ENCODE results near the gene UCP2. TPM values are rescaled to one million over a fixed set of nuclear protein-coding genes. Genes with fewer than 3 reads are reported as not detected.
"Not testable (repeated sequence)": the region's sequence is repeated elsewhere in the genome, so short reads cannot be mapped to it uniquely, and the experiment has no call there.

UCP2 gene
- polyA plus RNA-seq, 10 donors, result 117 to 201 (median 142) TPM

DNA sequence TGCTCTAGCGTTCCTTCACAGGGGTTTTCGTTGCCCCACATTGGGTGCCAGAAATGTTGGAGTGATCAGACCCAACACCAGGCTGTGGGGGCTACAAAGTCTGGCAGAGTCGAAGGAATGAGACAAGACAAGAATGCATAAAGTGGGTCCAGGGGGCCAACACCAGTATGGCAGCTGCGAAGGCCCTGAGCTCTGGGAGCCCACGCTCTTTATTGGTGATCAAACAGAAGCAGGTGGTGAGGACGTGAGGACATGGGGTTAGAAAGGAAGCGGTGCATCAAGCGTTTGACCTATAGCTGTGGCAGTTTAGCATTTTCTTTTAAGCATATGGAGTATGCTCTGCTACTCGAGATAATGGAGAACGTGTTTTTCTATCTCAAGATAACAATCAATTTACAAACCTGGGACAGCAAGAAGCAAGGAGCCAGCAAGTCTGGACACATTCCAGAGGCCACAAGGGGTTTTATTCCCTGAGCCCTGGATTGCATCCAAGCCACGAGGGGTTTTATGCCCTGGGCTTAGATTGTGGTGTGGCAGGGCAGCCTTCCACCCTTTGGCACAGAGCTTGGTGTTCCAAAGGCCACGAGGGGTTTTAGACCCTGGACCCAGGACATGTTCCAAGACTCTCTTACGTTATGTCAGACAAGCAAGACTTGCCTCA lies 35.7 kb downstream of the UCP2 start:
- DNase-seq, result no peak

GRCh38 chr11:73945396-73945795 lies 37.2 kb downstream of the UCP2 start:
- DNase-seq, result no peak

GRCh38 chr11:73944901-73945300 lies 37.7 kb downstream of the UCP2 start:
- no peak for DNase-seq

DNA sequence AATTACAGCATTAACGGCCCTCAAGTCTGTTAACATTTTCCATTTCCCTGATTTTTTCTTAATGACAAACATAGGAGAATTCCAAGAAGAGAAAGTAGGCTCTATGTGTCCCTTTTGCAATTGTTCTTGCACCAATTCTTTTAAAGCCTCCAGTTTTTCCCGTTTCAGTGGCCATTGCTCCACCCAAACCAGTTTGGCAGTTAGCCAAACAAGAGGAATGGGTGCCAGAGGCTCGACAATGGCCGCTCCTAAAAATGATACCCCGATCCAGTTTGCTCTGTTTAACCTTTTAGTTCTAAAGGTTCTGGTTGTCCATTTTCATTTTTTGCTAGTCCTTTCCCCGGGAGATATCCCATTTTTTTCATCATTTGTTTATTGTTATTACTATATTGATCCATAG lies 38.6 kb downstream of the UCP2 start:
- no peak for DNase-seq

GRCh38 chr11:73942010-73942409 lies 40.6 kb downstream of the UCP2 start:
- no peak for DNase-seq

DNA sequence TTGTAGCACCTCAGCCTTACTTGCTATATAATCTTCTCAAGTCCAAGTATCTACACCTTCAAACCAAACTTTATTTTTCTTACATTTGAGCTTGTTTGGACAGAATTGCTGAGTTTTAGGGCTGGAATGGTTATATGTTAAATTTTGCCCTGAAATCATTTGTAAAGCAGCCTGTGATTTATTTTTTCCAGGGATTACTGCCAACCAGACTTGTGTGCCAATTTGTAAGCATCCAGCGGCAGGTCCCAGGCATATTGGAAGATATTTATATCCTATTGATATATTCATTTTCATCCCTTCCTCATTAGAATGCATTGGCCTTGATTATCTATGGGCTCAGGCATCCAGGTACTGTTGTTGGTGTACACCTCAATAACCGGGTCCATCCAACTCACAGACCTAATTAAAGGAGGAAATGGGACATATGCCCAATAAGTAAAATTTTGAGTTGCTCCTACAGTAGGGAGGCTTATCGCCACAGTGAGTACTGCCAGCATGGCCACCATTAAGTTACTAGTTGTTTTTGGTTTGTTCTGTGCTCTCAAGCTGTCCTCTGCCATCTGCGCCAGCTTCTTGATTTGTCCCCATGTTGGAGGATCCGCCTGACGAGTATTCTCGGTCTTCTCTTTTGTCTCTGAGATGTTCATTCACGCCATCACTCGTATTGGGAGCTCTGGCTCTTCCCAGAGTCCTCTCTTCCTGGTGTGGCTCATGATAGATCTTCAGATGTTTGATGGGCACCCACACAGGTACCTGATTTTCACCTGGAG lies 41.7 kb downstream of the UCP2 start:
- DNase-seq, result no peak

DNA sequence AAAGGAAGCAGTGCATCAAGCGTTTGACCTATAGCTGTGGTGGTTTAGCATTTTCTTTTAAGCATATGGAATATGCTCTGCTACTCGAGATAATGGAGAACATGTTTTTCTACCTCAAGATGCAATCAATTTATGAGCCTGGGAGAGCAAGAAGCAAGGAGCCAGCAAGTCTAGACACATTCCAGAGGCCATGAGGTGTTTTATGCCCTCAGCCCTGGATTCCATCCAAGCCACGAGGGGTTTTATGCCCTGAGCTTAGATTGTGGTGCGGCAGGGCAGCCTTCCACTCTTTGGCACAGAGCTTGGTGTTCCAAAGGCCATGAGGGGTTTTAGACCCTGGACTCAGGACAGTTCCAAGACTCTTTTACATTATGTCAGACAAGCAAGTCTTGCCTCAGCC lies 43.5 kb downstream of the UCP2 start:
- no peak for DNase-seq

- not testable (repeated sequence) for DNase-seq
Measured at GRCh38 chr11:73936047-73936446, 46.6 kb downstream of the UCP2 start.

- DNase-seq, result no peak
Measured at GRCh38 chr11:73932781-73933180, 49.9 kb downstream of the UCP2 start.

DNA sequence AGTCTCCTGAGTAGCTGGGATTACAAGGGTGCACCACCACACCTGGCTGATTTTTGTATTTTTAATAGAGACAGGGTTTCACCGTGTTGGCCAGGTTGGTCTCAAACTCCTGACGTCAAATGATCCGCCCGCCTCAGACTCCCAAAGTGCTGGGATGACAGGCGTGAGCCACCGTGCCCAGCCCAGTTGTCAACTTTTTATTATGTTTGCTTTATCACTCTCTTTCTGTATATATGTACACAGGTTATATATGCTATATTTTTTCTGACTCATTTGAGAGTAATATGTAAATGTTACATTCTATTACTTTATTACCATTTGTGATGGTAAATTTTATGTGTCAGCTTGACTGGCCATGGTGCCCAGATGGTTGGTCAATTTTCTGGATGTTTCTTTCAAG lies 50.7 kb downstream of the UCP2 start:
- no peak for DNase-seq

DNA sequence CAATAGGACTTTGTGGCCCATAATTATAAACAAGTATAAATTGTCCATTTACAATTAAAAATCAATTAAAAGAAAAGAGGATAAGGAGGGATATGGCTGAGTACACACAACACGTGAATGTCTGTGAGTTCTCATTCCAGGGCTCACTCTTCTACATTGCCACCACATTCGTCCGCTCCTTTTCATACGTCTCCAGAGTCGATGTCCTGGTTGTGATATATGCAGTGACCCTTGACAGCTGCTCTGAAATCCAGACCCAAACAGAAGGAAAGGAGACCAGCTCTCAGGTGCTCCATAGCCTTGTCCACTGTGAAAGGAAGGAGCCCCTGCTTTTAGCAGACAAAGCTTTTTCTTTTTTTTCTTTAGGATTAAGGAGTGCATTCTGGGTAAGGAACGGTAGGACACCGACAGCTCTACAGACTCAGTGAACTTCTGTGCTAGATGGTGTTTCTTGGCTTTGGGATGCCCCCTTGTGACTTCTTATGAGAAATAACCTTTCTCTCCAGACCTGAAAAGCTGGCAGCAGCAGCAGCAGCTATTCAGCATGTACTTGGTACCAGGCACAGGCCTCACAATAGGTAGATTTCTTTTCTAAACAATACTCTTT lies 51.5 kb downstream of the UCP2 start:
- peak; percentile 14 to 39 (median 25) for DNase-seq

DNA sequence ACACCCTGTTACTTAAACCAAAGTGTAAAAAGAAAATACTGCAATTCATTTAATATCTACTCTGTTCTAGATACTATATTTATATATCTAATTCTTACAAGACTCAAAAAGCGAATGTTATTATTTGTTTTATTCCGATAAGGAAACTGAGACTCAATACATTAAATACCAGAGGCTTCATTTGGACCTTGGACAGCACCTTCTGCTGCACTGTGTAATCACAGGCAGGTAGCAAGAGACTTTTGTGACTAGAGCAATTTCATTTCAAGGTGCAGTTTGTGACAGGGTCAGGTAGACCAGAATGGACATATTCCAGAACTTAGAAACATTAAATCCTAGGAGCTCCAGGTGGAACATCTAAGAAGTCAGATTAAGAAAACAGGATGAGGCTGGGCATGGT lies 53.3 kb downstream of the UCP2 start:
- no peak for DNase-seq

Other genes with a start within 250 kb of the UCP2 start
- 100 to 1,000 TPM in 4 of 10 donors, 10 to 100 TPM in 6; 90.4 to 120 (median 96.9) TPM for gene RAB6A, start 221.8 kb downstream of the UCP2 start, polyA plus RNA-seq (ENCODE audit: insufficient read length in 10 of 10)
- 10 to 100 TPM; 31.1 to 46.1 (median 41.4) TPM for gene MRPL48, start 195.0 kb downstream of the UCP2 start, polyA plus RNA-seq (ENCODE audit: insufficient read length in 10 of 10)
- gene COA4, start 106.0 kb downstream of the UCP2 start, polyA plus RNA-seq (ENCODE audit: insufficient read length in 10 of 10), result 10 to 100 TPM; 66.5 to 79.2 (median 71.1) TPM
- 10 to 100 TPM; 20.8 to 51.7 (median 35.4) TPM for gene PAAF1, start 105.8 kb downstream of the UCP2 start, polyA plus RNA-seq (ENCODE audit: insufficient read length in 10 of 10)
- under 1 TPM in 9 of 10 donors, not detected in 1; 0.15 to 0.95 (median 0.29) TPM for gene DNAJB13, start 31.8 kb downstream of the UCP2 start, polyA plus RNA-seq (ENCODE audit: insufficient read length in 10 of 10)
- gene UCP3, start 26.2 kb upstream of the UCP2 start, polyA plus RNA-seq (ENCODE audit: insufficient read length in 10 of 10), result 1 to 10 TPM; 1.5 to 6.8 (median 2.6) TPM
- 10 to 100 TPM; 14.7 to 25.4 (median 19.3) TPM for gene C2CD3, start 188.2 kb upstream of the UCP2 start, polyA plus RNA-seq (ENCODE audit: insufficient read length in 10 of 10)
- 10 to 100 TPM; 35.1 to 54.7 (median 39.1) TPM for gene PPME1, start 188.4 kb upstream of the UCP2 start, polyA plus RNA-seq (ENCODE audit: insufficient read length in 10 of 10)

Data from muscle of back (tissue), 11 donors.